ENCODE results near the gene SYT15. TPM values are rescaled to one million over a fixed set of nuclear protein-coding genes. Genes with fewer than 3 reads are reported as not detected.
A peak's percentile ranks its signal among the peaks of the same experiment; 100 is the strongest.
"Not testable (repeated sequence)": the region's sequence is repeated elsewhere in the genome, so short reads cannot be mapped to it uniquely, and the experiment has no call there.

Gene SYT15
- polyA plus RNA-seq, 3 donors = 0.23 to 0.31 TPM; not detected in 1

DNA sequence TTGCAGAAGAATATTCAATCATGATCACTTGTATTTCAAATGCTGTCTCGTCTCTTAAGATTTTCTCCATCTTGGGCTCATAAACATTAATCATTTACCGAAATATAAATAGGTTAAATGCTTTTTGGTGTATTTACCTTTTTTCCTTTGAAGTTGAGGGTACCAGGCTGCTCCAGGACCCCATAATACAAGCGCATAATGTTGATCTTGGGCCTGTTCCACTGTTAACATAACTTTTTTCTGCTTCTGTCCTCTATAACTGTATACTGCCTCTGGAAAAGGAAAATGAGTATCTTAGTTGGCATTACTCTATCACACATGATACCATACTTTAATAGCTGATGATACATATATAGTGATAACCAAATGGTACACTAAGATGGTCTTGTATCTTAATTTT lies 51.9 kb downstream of the SYT15 start:
- intact Hi-C loops (cut with micrococcal nuclease); H3K79me2 ChIP-seq (ENCODE audit: insufficient read depth, low read length); H3K9me3 ChIP-seq (replicated peaks in 1 of 2; ENCODE audit: control insufficient read depth in 1 of 2, insufficient read depth in 1 of 2, low read length in 2 of 2); H3K27ac ChIP-seq (ENCODE audit: low read depth in 1 of 2, low read length in 2 of 2); H3K9me3 Mint-ChIP-seq; H3K4me3 ChIP-seq (replicated peaks in 1 of 3; ENCODE audit: low read depth in 2 of 3, low read length in 3 of 3); H3K36me3 ChIP-seq (replicated peaks in 1 of 2; ENCODE audit: control insufficient read depth in 1 of 2, insufficient read depth in 2 of 2, low read length in 2 of 2); H3K4me1 Mint-ChIP-seq; H3K4me3 Mint-ChIP-seq; H3K27me3 Mint-ChIP-seq (ENCODE audit: low read depth in 3 of 3); H2AFZ ChIP-seq (ENCODE audit: insufficient read depth, low read depth, low read length, poor library complexity, severe bottlenecking); H3K27me3 ChIP-seq (ENCODE audit: control insufficient read depth in 2 of 2, insufficient read depth in 2 of 2, low read length in 2 of 2); H3K9ac ChIP-seq (ENCODE audit: insufficient read depth, low read length, poor library complexity, severe bottlenecking); H3K4me1 ChIP-seq (ENCODE audit: control insufficient read depth in 1 of 2, insufficient read depth in 2 of 2, low read length in 2 of 2); H3K4me2 ChIP-seq (replicated peaks; ENCODE audit: extremely low read depth, low read length, poor library complexity, severe bottlenecking); H3K36me3 Mint-ChIP-seq; H3K27ac Mint-ChIP-seq; H4K20me1 ChIP-seq (ENCODE audit: insufficient read depth, low read length); DNase-seq: not testable (repeated sequence)
- no CpG with 5 or more reads among the region's 3 CpGs for WGBS (ENCODE audit: insufficient coverage)

DNA sequence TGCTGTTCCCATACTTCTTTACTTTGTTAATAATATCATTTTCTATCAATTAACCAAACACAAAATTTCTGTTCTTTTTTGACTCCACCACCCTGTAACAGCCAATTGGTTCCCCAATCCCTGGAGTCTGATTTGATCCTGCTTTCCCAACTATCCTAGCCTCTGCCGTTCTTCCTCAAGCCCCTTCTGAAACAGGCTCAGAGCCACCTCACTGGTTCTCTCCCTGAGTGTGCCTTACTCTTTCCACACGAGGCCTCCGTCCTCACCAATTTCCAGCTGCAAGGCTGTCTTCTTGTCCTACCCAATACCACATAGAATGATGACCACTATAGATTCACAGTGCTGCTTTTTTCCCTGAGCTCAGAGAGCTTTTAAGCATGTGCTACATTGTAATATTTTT lies 52.8 kb downstream of the SYT15 start:
- H3K27me3 ChIP-seq (ENCODE audit: control insufficient read depth in 2 of 2, insufficient read depth in 2 of 2, low read length in 2 of 2); H3K36me3 ChIP-seq (replicated peaks in 1 of 2; ENCODE audit: control insufficient read depth in 1 of 2, insufficient read depth in 2 of 2, low read length in 2 of 2); H3K9me3 ChIP-seq (replicated peaks in 1 of 2; ENCODE audit: control insufficient read depth in 1 of 2, insufficient read depth in 1 of 2, low read length in 2 of 2); H3K4me1 ChIP-seq (ENCODE audit: control insufficient read depth in 1 of 2, insufficient read depth in 2 of 2, low read length in 2 of 2); H3K4me2 ChIP-seq (replicated peaks; ENCODE audit: extremely low read depth, low read length, poor library complexity, severe bottlenecking); intact Hi-C loops (cut with micrococcal nuclease); H3K4me1 Mint-ChIP-seq; H3K27ac Mint-ChIP-seq; H3K4me3 ChIP-seq (replicated peaks in 1 of 3; ENCODE audit: low read depth in 2 of 3, low read length in 3 of 3); H3K4me3 Mint-ChIP-seq; H3K9ac ChIP-seq (ENCODE audit: insufficient read depth, low read length, poor library complexity, severe bottlenecking); H4K20me1 ChIP-seq (ENCODE audit: insufficient read depth, low read length); H3K27me3 Mint-ChIP-seq (ENCODE audit: low read depth in 3 of 3); H2AFZ ChIP-seq (ENCODE audit: insufficient read depth, low read depth, low read length, poor library complexity, severe bottlenecking); H3K9me3 Mint-ChIP-seq; H3K79me2 ChIP-seq (ENCODE audit: insufficient read depth, low read length); H3K27ac ChIP-seq (ENCODE audit: low read depth in 1 of 2, low read length in 2 of 2); DNase-seq; H3K36me3 Mint-ChIP-seq: not testable (repeated sequence)
- WGBS (ENCODE audit: insufficient coverage) = no CpG with 5 or more reads among the region's 3 CpGs

DNA sequence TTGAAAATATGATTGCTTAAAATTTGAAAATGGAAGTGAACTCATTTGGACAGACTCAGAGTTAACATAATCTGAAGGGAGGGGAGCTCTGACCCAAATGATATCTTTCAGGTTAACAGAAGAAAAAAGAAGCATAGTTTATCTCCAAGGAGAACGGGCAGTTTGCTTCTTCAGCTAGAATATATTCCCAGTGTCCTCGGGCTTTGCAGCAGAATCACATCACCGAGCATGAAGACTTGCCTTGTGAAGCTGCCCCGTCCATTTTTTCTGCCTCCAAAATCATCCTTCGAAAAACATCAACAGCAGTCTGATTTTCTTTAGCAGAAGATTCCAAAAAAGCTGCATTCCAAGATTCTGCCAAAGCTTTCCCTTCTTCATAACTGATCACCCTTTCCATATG lies 55.8 kb downstream of the SYT15 start:
- H3K36me3 ChIP-seq (replicated peaks in 1 of 2; ENCODE audit: control insufficient read depth in 1 of 2, insufficient read depth in 2 of 2, low read length in 2 of 2); DNase-seq; H3K27me3 ChIP-seq (ENCODE audit: control insufficient read depth in 2 of 2, insufficient read depth in 2 of 2, low read length in 2 of 2); H3K4me1 Mint-ChIP-seq; H4K20me1 ChIP-seq (ENCODE audit: insufficient read depth, low read length); H2AFZ ChIP-seq (ENCODE audit: insufficient read depth, low read depth, low read length, poor library complexity, severe bottlenecking); H3K27me3 Mint-ChIP-seq (ENCODE audit: low read depth in 3 of 3); intact Hi-C loops (cut with micrococcal nuclease); H3K9me3 ChIP-seq (replicated peaks in 1 of 2; ENCODE audit: control insufficient read depth in 1 of 2, insufficient read depth in 1 of 2, low read length in 2 of 2); H3K27ac ChIP-seq (ENCODE audit: low read depth in 1 of 2, low read length in 2 of 2); H3K36me3 Mint-ChIP-seq; H3K79me2 ChIP-seq (ENCODE audit: insufficient read depth, low read length); H3K9ac ChIP-seq (ENCODE audit: insufficient read depth, low read length, poor library complexity, severe bottlenecking); H3K9me3 Mint-ChIP-seq; H3K4me2 ChIP-seq (replicated peaks; ENCODE audit: extremely low read depth, low read length, poor library complexity, severe bottlenecking); H3K4me1 ChIP-seq (ENCODE audit: control insufficient read depth in 1 of 2, insufficient read depth in 2 of 2, low read length in 2 of 2); H3K4me3 ChIP-seq (replicated peaks in 1 of 3; ENCODE audit: low read depth in 2 of 3, low read length in 3 of 3): not testable (repeated sequence)
- WGBS (ENCODE audit: insufficient coverage) = no CpG with 5 or more reads among the region's 5 CpGs
- Mint-ChIP-seq H3K27ac (peak overlapping the region in 4 of 7 donors; percentile 41 to 69 (median 58)), H3K4me3 (peak overlapping the region; percentile 42 to 52)

DNA sequence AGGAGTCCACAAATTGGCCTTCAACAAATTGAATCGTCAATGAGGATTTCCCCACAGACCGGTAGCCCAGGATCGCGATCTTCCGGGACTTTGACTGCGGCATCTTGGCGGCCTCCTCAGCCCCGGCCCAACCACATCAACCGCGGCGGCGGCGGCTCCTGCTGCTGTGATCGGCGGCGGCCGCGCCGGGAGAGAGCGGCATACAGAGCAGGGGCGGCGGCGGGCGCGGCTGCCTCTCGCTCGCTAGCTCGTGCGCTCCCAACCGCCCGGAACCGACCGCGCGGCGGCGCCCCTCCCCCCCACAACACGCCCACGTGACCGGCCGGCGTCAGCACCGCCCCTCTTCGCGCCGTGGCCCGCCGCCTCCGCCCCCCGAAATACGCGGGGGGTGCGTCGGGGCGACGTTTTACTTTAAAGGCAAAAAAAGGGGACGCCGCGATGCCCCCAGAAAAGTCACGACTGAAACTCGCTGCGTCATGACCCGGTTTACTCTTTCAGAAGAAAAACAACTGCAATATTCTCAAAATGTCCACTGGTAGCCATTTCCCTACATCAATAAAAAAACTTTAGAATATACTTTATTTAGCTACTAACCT lies 56.5 kb downstream of the SYT15 start:
- H3K27me3 ChIP-seq (ENCODE audit: control insufficient read depth in 2 of 2, insufficient read depth in 2 of 2, low read length in 2 of 2); intact Hi-C loops (cut with micrococcal nuclease); H3K4me1 ChIP-seq (ENCODE audit: control insufficient read depth in 1 of 2, insufficient read depth in 2 of 2, low read length in 2 of 2); H3K27ac ChIP-seq (ENCODE audit: low read depth in 1 of 2, low read length in 2 of 2); H3K79me2 ChIP-seq (ENCODE audit: insufficient read depth, low read length); H3K4me1 Mint-ChIP-seq; H3K9me3 Mint-ChIP-seq; DNase-seq; H3K36me3 Mint-ChIP-seq; H3K36me3 ChIP-seq (replicated peaks in 1 of 2; ENCODE audit: control insufficient read depth in 1 of 2, insufficient read depth in 2 of 2, low read length in 2 of 2); H3K27me3 Mint-ChIP-seq (ENCODE audit: low read depth in 3 of 3); H3K4me2 ChIP-seq (replicated peaks; ENCODE audit: extremely low read depth, low read length, poor library complexity, severe bottlenecking); H2AFZ ChIP-seq (ENCODE audit: insufficient read depth, low read depth, low read length, poor library complexity, severe bottlenecking); H3K9ac ChIP-seq (ENCODE audit: insufficient read depth, low read length, poor library complexity, severe bottlenecking); H3K9me3 ChIP-seq (replicated peaks in 1 of 2; ENCODE audit: control insufficient read depth in 1 of 2, insufficient read depth in 1 of 2, low read length in 2 of 2); H4K20me1 ChIP-seq (ENCODE audit: insufficient read depth, low read length): not testable (repeated sequence)
- WGBS (ENCODE audit: insufficient coverage) = no CpG with 5 or more reads among the region's 63 CpGs
- H3K4me3 ChIP-seq (replicated peaks in 1 of 3; ENCODE audit: low read depth in 2 of 3, low read length in 3 of 3) = peak overlapping the region; percentile 12 to 44 (median 38)
- peak overlapping the region in 3 of 7 donors; percentile 53 to 85 (median 74) for H3K27ac Mint-ChIP-seq
- peak overlapping the region in 1 of 2 donors; percentile 57 for H3K4me3 Mint-ChIP-seq
